Measurements from ENCODE around the gene ZFP36L2.

GRCh38 chr2:43186679-43187374 lies 39.6 kb downstream of the ZFP36L2 start:
- TF ChIP-seq POLR2AphosphoS5 (IDR thresholded peaks at IDR 0.05; ENCODE audit: borderline replicate concordance, low read depth, low read length), result no peak
- TF ChIP-seq EZH2 (IDR thresholded peaks at IDR 0.05), result no peak
- no peak for TF ChIP-seq FOXP2 (optimal IDR thresholded peaks at IDR 0.05; ENCODE audit: control extremely low read depth, extremely low read length, insufficient read depth)
